NCI-H2196 treated with DMSO at 0.1 percent for 48 hours (cell line): ENCODE measurements around the gene CREB5.

Source experiments
- DNase-seq: peaks from one replicate; lab custom pipeline; 2025; ENCODE audit not compliant: unreplicated experiment; lab: John Stamatoyannopoulos, UW

The CREB5 gene

GRCh38 chr7:28406192-28406591, 6.1 kb upstream of the CREB5 start:
- DNase-seq: no peak

- DNase-seq: no peak
Measured at GRCh38 chr7:28407651-28408050, 4.7 kb upstream of the CREB5 start.

- DNase-seq: no peak
Measured at GRCh38 chr7:28408105-28408959, 4.0 kb upstream of the CREB5 start.

GRCh38 chr7:28408960-28409715, 3.2 kb upstream of the CREB5 start:
- DNase-seq: peak; percentile 27

- no peak for DNase-seq
Measured at GRCh38 chr7:28409716-28410627, 2.3 kb upstream of the CREB5 start.

GRCh38 chr7:28410628-28411531, 1.4 kb upstream of the CREB5 start:
- DNase-seq: no peak

- DNase-seq: no peak
Measured at GRCh38 chr7:28413011-28413410, 693 bp downstream of the CREB5 start.

- DNase-seq: no peak
Measured at GRCh38 chr7:28414453-28414852, 2.1 kb downstream of the CREB5 start.

- DNase-seq: no peak
Measured at GRCh38 chr7:28417321-28417940, 5.1 kb downstream of the CREB5 start.

- no peak for DNase-seq
Measured at GRCh38 chr7:28418311-28418710, 6.0 kb downstream of the CREB5 start.

GRCh38 chr7:28418966-28419365, 6.6 kb downstream of the CREB5 start:
- DNase-seq: no peak

GRCh38 chr7:28419716-28420115, 7.4 kb downstream of the CREB5 start:
- DNase-seq: no peak

- DNase-seq: no peak
Measured at GRCh38 chr7:28423112-28423511, 10.8 kb downstream of the CREB5 start.

GRCh38 chr7:28423918-28424514, 11.7 kb downstream of the CREB5 start:
- no peak for DNase-seq

- DNase-seq: no peak
Measured at GRCh38 chr7:28425496-28425895, 13.2 kb downstream of the CREB5 start.

- DNase-seq: no peak
Measured at GRCh38 chr7:28427236-28427635, 14.9 kb downstream of the CREB5 start.

- no peak for DNase-seq
Measured at GRCh38 chr7:28430616-28431015, 18.3 kb downstream of the CREB5 start.

GRCh38 chr7:28432105-28432504, 19.8 kb downstream of the CREB5 start:
- DNase-seq: no peak

- no peak for DNase-seq
Measured at GRCh38 chr7:28433039-28433438, 20.7 kb downstream of the CREB5 start.
